Loucy (cell line): Measurements from ENCODE around the gene EDC4.

Experiments
- CTCF ChIP-seq: fragments of 200-600 bp; sonication (generic); conservative IDR thresholded peaks from 2 replicates; pipeline ENCODE4 v1.5.1; 2014; ENCODE audit warnings: mild to moderate bottlenecking, antibody characterized with exemption, low read length
- EZH2phosphoT487 ChIP-seq: fragments of 200-600 bp; IDR thresholded peaks from 2 replicates; pipeline ENCODE4 v1.6.1; 2018; ENCODE audit warnings: antibody characterized with exemption, mild to moderate bottlenecking, moderate library complexity, borderline replicate concordance

- TF ChIP-seq EZH2phosphoT487 (no peak), CTCF (no peak)
Measured at GRCh38 chr16:67927131-67927941, 54.5 kb downstream of the EDC4 start.
